Suprapubic skin (tissue), 4 donors: ENCODE results near the gene CALCOCO2. TPM values are rescaled to one million over a fixed set of nuclear protein-coding genes. Genes with fewer than 3 reads are reported as not detected.
A peak's percentile ranks its signal among the peaks of the same experiment; 100 is the strongest.
"Not testable (repeated sequence)": the region's sequence is repeated elsewhere in the genome, so short reads cannot be mapped to it uniquely, and the experiment has no call there.

Experiments
- DNase-seq, 2 donors: peaks; one replicate each; pipeline ENCODE4 v3.0.0-alpha.2; 2019; ENCODE audit warnings: low spot score in 2 of 2
- H3K27ac ChIP-seq: fragments of 200-600 bp; sonication (generic); one replicate; pipeline ENCODE4 v1.5.1; 2019
- H3K27me3 ChIP-seq: fragments of 200-600 bp; sonication (generic); one replicate; pipeline ENCODE4 v1.5.1; 2019
- H3K36me3 ChIP-seq: fragments of 200-600 bp; sonication (generic); one replicate; pipeline ENCODE4 v1.5.1; 2019
- H3K4me1 ChIP-seq: fragments of 200-600 bp; sonication (generic); one replicate; pipeline ENCODE4 v1.5.1; 2019
- H3K4me3 ChIP-seq: fragments of 200-600 bp; sonication (generic); one replicate; pipeline ENCODE4 v1.5.1; 2019; ENCODE audit warnings: mild to moderate bottlenecking
- H3K9me3 ChIP-seq: fragments of 200-600 bp; sonication (generic); one replicate; pipeline ENCODE4 v1.5.1; 2019
- CTCF ChIP-seq, 2 donors: fragments of 200-600 bp in 1 of 2; fragments of 450-650 bp in 1 of 2; sonication (generic) in 1 of 2; IDR thresholded peaks; one replicate each; pipeline ENCODE4 v1.5.1; 2016 to 2019; ENCODE audit warnings: antibody characterized with exemption in 2 of 2, mild to moderate bottlenecking in 1 of 2, moderate library complexity in 1 of 2
- EP300 ChIP-seq: sonication (generic); formaldehyde crosslinking; IDR thresholded peaks from one replicate; pipeline ENCODE4 v1.6.1; 2017; ENCODE audit warnings: antibody characterized with exemption
- POLR2A ChIP-seq, 2 donors: fragments of 450-650 bp; IDR thresholded peaks; one replicate each; pipeline ENCODE4 v1.6.1; 2017; ENCODE audit warnings: antibody characterized with exemption in 2 of 2, mild to moderate bottlenecking in 2 of 2, moderate library complexity in 2 of 2
- POLR2AphosphoS5 ChIP-seq, 3 donors: sonication (generic); formaldehyde crosslinking; IDR thresholded peaks; one replicate each; pipeline ENCODE4 v1.6.1; 2017; ENCODE audit warnings: antibody characterized with exemption in 3 of 3
- WGBS: methylation state at CpG from one replicate; pipeline ENCODE4 v1.1.5; 2018; 5-methylcytosine and 5-hydroxymethylcytosine counted together
- total RNA-seq, 4 donors: library from RNA; depleted of rRNA; stranded (reverse); fragments of >200 nt; gene quantifications; one replicate each; pipeline ENCODE4 v1.1.0, GENCODE V29; 2016

Gene CALCOCO2
- total RNA-seq, 4 donors from 2014 or later = 87.2 to 133 (median 102) TPM

GRCh38 chr17:48825446-48826381, 5.1 kb upstream of the CALCOCO2 start:
- Histone ChIP-seq H3K4me1 (peaks cover 3% of the 10 kb centered on the region), H3K36me3 (no peaks in the 10 kb centered on the region), H3K4me3 (no peak overlapping the region), H3K27ac (no peak overlapping the region), H3K9me3 (no peaks in the 10 kb centered on the region), H3K27me3 (no peaks in the 10 kb centered on the region)
- TF ChIP-seq POLR2A (IDR thresholded peaks at IDR 0.05) (no peak), CTCF (IDR thresholded peaks at IDR 0.05) (no peak), POLR2AphosphoS5 (IDR thresholded peaks at IDR 0.05) (no peak), EP300 (no peak)
- no peak for DNase-seq
- 74% methylated on average over 11 of the region's 11 CpGs for WGBS

GRCh38 chr17:48831549-48831883, 681 bp downstream of the CALCOCO2 start:
- H3K36me3 ChIP-seq = no peaks in the 10 kb centered on the region
- DNase-seq = no peak
- peak overlapping the region; percentile 92 for H3K27ac ChIP-seq
- no peaks in the 10 kb centered on the region for H3K9me3 ChIP-seq
- 2% methylated on average over 8 of the region's 8 CpGs for WGBS
- H3K27me3 ChIP-seq = no peaks in the 10 kb centered on the region
- TF ChIP-seq POLR2AphosphoS5 (IDR thresholded peaks at IDR 0.05) (no peak), POLR2A (IDR thresholded peaks at IDR 0.05) (no peak), CTCF (IDR thresholded peaks at IDR 0.05) (no peak), EP300 (no peak)
- peak overlapping the region; percentile 90 for H3K4me3 ChIP-seq
- H3K4me1 ChIP-seq = peaks cover 47% of the 10 kb centered on the region

GRCh38 chr17:48834973-48835372, 4.1 kb downstream of the CALCOCO2 start:
- no peaks in the 10 kb centered on the region for H3K27me3 ChIP-seq
- H3K9me3 ChIP-seq = no peaks in the 10 kb centered on the region
- peaks cover 76% of the 10 kb centered on the region for H3K4me1 ChIP-seq
- H3K27ac ChIP-seq = no peak overlapping the region
- H3K36me3 ChIP-seq = no peaks in the 10 kb centered on the region
- DNase-seq = no peak
- no peak for TF ChIP-seq POLR2AphosphoS5 (IDR thresholded peaks at IDR 0.05)
- TF ChIP-seq CTCF (IDR thresholded peaks at IDR 0.05) = no peak
- no peak for TF ChIP-seq POLR2A (IDR thresholded peaks at IDR 0.05)
- no peak for TF ChIP-seq EP300
- WGBS = 74% methylated on average over 2 of the region's 2 CpGs
- H3K4me3 ChIP-seq = no peak overlapping the region

DNA sequence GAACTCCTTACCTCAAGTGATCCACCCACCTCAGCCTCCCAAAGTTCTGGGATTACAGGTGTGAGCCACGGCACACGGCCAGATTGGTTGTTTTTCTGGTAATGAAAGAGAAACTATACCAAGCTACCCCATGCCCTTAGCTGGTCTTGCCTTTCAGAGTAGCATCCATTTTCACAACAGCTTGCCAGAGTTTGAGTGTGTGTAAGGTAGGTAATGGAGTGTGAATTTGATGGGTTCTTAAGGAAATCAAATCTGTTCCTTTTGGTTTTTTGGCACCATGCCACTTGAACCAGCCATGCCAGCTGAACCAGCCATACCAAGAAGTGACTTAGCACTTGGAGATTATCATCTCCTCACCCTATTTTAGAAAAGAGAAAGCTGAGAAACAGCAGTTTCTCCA, 5.1 kb downstream of the CALCOCO2 start:
- no peak overlapping the region for H3K27ac ChIP-seq
- H3K9me3 ChIP-seq = no peaks in the 10 kb centered on the region
- no peaks in the 10 kb centered on the region for H3K36me3 ChIP-seq
- 87% methylated on average over 2 of the region's 2 CpGs for WGBS
- DNase-seq = no peak
- no peaks in the 10 kb centered on the region for H3K27me3 ChIP-seq
- peaks cover 83% of the 10 kb centered on the region for H3K4me1 ChIP-seq
- H3K4me3 ChIP-seq = no peak overlapping the region
- TF ChIP-seq POLR2A (IDR thresholded peaks at IDR 0.05) = no peak
- TF ChIP-seq EP300 = no peak
- no peak for TF ChIP-seq POLR2AphosphoS5 (IDR thresholded peaks at IDR 0.05)
- TF ChIP-seq CTCF (IDR thresholded peaks at IDR 0.05) = no peak

DNA sequence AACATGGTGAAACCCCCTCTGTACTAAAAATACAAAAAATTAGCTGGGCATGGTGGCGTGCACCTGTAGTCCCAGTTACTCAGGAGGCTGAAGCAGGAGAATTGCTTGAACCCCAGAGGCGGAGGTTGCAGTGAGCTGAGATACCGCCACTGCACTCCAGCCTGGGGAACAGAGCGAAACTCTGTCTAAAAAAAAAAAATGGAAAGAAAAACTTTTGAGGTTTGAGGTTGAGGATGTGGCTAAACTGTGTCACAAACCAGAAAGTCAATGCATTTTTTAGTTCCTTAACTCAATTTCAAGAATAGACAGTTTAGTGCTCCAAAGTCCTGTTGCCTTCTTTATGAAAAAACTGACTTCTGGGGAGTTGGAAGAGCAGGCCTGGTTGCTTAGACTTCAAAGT, 6.6 kb downstream of the CALCOCO2 start:
- H3K9me3 ChIP-seq, H3K27me3 ChIP-seq, H3K36me3 ChIP-seq, H3K4me3 ChIP-seq, DNase-seq, H3K27ac ChIP-seq: not testable (repeated sequence)
- peaks cover 87% of the 10 kb centered on the region for H3K4me1 ChIP-seq
- 94% methylated on average over 4 of the region's 4 CpGs for WGBS
